Hepatocyte (in vitro differentiated cells): ENCODE measurements around the gene ERMARD.

Source experiments
- EZH2 ChIP-seq: fragments of 200-600 bp; sonication (generic); IDR thresholded peaks from 2 replicates; pipeline ENCODE4 v1.6.1; 2016; ENCODE audit warnings: antibody characterized with exemption, mild to moderate bottlenecking, borderline replicate concordance
- TF ChIP-seq, protein P1 (sequence below): fragments of 200-600 bp; sonication (generic); IDR thresholded peaks from 2 replicates; pipeline ENCODE4 v1.5.1; 2016; ENCODE audit warnings: antibody characterized with exemption, mild to moderate bottlenecking; ENCODE audit not compliant: poor library complexity

GRCh38 chr6:169714595-169714994 is 36.8 kb upstream of the ERMARD start:
- TF ChIP-seq EZH2: no peak
- TF ChIP-seq, protein P1, sequence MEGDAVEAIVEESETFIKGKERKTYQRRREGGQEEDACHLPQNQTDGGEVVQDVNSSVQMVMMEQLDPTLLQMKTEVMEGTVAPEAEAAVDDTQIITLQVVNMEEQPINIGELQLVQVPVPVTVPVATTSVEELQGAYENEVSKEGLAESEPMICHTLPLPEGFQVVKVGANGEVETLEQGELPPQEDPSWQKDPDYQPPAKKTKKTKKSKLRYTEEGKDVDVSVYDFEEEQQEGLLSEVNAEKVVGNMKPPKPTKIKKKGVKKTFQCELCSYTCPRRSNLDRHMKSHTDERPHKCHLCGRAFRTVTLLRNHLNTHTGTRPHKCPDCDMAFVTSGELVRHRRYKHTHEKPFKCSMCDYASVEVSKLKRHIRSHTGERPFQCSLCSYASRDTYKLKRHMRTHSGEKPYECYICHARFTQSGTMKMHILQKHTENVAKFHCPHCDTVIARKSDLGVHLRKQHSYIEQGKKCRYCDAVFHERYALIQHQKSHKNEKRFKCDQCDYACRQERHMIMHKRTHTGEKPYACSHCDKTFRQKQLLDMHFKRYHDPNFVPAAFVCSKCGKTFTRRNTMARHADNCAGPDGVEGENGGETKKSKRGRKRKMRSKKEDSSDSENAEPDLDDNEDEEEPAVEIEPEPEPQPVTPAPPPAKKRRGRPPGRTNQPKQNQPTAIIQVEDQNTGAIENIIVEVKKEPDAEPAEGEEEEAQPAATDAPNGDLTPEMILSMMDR: no peak
